HG03139 (cell line): Measurements from ENCODE around the gene COL4A4.
"Not testable (repeated sequence)": the region's sequence is repeated elsewhere in the genome, so short reads cannot be mapped to it uniquely, and the experiment has no call there.

ENCODE experiments used
- ATAC-seq: cut with Tn5 transposase; IDR thresholded peaks from one replicate; pipeline ENCODE4 v1.9.1; 2021; ENCODE audit not compliant: unreplicated experiment

COL4A4 gene

DNA sequence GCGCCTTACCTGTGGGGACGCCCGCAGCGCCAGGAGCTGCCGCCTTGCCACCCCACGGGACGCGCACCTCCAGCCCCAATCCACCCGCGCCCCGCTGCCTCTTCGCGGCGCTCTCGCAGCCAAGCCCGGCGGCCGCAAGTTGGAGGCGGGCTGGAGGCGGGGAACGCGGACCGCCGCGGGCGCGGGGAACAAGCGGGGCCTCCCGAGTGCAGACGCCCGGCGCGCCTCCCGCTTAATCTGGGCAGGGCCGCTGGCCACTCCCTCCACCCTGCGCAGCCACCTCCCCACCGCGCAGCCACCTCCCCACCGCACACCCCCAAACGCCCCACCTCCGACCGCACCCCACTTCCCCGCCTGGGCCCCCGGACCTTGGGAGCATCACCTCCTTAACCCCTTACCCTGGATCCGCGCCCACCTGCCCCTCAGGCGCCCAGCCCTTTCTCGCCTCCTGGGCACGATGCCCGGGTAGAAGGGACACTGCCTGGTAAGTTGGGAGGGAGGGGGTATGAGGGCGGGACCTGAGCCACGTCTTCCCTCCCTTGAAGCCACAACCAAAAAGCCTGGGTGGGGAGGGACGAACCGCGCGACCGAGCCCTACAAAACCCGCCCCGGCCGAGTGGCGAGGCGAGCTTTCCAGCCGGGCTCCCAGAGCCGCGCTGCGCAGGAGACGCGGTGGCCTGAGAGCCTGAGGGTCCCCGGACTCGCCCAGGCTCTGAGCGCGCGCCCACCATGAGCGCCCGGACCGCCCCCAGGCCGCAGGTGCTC is at the start of gene COL4A4, which contains the start of gene COL4A3:
TSS of gene COL4A4 (minus strand) at position 208 of the 765 bp plus-strand sequence. CDS start 16,722 bp downstream, outside the sequence.
TSS of gene COL4A3 (plus strand) at position 627 of the 765 bp plus-strand sequence. CDS start at position 730, 103 bp downstream.
- ATAC-seq, result peak; percentile 41

DNA sequence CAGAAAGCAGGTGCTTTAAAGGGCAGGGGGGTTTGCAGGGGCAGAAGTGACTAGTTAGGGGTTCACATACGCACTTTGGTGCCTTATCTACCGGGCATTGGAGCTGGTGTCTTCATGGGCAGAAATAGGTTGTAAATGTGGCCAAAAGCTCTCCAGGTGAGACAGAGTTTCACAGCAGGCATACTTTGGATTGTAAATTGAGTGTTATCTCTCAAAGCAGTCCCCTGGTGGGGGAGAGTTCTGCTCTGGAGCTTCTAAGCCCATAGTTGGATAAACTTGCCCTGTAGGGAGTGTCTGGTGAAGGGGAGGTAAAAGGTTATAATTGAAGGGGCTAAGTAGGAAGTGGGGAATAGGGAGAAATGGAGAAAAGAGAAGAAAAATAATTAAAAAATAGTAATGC is 43.6 kb upstream of the COL4A4 start:
- ATAC-seq, result no peak

DNA sequence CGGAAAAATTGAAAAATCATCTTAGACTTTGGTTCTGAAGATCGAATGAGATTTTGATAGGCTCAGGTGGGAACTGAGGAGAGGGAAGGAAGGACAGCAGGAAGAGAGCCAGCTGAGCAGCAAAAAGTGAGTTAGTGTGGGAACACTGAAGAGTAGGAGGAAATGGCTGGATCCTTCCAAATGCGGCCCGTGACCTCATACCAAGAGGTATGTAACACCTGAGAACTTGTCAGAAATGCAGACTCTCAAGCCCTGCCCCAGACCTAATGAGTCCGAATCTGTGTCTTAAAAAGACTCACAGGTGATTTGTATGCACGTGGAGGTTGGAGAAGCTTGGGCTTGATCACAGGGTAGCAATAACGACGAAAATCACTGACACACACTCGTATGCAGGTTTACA is 42.4 kb upstream of the COL4A4 start:
- no peak for ATAC-seq

DNA sequence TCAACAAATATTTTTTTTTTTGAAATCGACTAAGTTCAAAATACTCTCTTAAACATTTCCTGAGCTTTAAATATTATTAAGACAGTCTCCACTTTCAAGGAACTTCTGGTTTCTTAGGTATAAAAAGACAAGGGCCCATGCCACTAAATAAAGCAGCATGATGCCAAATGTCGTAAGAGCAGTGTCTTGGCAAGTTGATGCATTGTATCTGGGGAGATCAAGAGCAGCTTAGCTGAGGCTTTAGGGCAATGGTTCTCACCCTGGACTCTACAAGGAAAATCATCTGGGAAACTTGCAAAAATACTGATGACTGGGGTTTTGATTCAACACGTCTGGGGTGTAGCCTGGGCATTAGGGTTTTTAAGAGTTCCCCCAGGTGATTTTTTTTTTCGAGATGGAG is 41.7 kb upstream of the COL4A4 start:
- ATAC-seq, result no peak

DNA sequence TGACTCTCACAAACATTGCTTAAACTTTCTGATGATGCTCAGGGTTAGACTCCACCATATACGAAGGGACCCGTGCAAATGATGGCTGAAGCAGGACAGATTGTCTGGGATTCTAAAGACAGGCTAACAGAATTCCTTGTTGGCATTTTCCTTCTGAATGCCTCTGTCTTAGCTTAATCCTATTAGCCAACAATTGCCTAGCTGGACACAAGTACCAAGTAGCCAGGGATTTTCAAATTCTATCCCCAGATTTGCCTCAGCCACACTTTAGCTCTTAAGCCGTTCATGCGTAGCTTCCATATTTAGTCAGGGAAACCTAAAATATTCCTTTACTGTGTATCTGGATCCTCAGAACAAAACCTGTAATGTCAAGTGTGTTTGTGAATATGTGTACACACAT is 40.4 kb upstream of the COL4A4 start:
- no peak for ATAC-seq

DNA sequence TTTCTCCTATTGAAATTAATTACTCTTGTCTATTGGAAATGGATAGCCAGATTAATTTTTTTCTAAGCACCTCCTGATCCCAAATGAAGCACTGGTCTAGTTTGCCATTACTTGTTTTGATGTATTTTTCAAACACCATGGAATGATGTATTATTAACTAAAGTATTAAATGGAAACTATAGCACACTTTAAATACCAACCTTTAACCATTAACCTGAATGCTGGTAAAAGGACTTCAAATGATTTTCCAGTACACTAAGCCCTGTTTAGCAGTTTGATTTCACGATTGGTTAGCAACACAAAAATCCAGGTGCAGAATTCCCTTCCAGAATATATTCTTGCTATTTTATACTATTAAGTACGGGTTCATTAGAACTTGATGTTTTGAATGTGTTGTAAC is 37.8 kb upstream of the COL4A4 start:
- no peak for ATAC-seq

DNA sequence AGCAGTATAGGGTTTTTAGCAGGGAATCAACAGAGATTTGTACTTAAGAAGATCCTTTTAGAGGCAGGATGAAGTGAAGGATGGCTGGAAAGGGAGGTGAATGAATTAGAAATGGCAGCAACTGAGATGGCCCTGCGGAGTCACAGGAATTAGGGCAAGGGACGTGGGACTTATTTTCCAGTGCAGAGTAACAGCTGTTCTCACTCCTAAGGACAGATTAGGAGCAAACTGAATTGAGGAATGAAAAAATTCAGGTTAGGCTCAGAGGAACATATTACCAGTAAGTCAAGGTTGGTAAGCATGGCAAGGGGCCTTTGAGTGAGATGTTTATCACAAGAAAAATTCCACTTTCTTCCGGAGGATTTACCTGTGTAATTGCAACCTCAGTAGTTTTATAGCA is 34.9 kb upstream of the COL4A4 start:
- no peak for ATAC-seq

DNA sequence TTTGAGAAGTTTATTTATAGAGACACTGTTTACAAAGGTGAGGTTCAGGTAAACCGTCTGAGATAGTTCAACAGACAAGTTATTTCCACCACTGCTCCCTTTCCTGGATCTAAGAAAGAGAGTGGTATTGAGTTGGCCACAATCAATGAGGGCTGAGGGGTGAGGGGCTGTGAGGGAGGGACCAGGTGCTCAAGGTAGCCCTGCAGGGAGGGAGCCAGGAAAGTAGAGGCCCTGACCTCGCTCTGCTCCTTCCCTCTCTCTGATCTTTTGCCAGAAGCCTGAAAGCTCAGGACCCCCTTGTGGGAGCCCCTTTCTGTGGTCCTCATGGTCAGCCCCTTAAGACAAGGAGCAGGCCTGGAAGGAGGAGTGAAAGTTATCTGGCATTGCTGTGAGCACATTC is 30.2 kb upstream of the COL4A4 start:
- no peak for ATAC-seq

DNA sequence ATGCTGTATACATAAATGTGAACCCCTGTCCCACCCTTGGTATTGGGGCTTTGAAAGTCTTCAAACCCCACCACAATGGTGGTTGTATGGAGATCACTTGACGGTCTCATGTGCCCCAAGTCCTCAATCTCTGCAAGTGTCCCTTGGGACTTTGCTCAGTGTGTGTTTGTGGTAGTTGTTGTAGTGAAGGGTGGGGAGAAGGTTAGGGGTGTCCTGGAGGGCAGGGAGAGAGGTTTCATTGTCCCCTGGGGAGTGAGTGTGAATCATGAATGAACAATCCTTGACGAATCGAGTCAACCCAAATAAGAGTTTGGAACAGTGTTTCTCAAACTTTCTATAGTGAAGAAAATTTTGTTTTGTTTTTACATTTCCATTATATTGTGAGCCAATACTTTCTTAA is 28.5 kb upstream of the COL4A4 start:
- ATAC-seq, result no peak

DNA sequence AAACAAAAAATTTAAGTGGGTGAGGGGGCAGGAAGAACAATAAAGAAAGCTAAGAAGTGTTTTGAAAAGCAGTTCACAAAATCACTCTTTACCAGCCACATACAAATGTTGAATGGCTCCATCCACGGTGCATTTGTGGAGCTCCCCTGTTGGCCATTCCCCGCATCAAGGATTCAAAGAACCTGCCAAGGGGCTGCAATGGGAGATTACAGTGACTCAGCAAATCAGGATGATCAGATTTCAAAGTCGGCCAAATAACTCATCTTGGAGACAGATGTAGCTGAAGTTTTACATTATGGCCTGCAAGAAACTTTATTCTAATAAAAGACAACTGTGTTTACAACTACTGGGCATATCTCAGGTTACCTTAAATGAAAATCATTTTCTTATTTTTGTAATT is 27.4 kb upstream of the COL4A4 start:
- no peak for ATAC-seq

DNA sequence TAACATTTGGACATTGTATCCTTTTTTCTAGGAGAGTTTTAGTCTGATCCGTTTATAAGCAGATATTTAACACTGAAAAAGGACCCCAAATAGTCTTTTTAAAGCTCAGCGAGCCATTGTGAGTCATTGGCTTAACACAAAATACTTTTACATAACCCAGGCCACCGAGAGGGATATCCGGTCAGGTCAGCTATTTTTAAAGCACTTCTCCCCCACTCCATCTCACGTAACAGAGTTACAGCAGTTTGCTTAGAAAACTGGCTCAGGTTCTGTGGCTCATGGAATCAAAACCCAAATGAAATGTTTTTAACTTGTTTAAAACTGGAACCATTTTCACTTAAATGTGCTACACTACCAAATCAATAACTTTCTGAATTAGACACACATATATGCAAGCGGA is 24.3 kb upstream of the COL4A4 start:
- no peak for ATAC-seq

DNA sequence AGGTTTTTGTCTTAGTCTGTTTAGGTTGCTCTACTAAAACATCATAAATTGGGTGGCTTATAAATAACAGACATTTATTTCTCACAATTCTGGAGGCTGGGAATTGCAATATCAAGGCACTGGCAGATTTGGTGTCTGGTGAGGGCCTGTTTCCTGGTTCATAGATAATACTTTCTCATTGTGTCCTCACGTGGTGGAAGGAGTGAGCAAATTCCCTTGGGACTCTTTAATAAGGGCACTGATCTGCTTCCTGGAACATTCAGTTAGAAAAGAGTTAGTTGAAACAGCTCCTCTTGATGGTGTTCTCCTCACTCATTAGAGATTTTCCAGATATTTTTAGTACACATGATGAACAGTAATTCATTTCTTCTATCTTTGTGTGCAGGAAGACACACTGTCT is 22.7 kb upstream of the COL4A4 start:
- ATAC-seq, result no peak

DNA sequence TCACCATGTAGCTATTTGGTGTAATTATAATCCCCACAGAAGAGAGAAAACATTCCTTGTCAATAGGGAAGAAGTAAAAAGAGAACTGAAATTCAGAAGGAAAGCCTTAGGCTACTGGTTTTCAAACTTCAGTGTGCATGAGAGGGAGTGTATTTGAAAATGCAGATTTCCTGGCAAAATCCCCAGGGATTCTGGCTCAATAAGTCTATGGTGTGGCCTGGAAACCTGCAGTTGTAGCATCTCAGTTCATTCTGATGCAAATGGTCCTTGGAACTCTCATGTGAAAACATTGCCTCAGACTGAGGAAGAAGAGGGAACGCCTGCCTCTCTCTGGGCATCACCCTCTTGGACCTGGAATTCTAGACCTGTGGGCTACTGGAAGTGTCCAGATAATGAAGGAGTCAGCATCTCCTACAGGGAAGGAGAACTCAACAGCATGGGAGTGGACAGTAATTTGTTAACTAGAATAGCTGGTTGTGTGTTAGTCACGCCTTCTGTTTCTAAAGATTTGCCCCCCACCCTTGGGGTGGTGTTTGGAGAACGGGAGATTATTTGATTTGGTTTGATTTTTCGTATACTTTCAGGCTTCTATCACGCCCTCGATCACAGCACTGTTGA is 21.7 kb upstream of the COL4A4 start:
- no peak for ATAC-seq

DNA sequence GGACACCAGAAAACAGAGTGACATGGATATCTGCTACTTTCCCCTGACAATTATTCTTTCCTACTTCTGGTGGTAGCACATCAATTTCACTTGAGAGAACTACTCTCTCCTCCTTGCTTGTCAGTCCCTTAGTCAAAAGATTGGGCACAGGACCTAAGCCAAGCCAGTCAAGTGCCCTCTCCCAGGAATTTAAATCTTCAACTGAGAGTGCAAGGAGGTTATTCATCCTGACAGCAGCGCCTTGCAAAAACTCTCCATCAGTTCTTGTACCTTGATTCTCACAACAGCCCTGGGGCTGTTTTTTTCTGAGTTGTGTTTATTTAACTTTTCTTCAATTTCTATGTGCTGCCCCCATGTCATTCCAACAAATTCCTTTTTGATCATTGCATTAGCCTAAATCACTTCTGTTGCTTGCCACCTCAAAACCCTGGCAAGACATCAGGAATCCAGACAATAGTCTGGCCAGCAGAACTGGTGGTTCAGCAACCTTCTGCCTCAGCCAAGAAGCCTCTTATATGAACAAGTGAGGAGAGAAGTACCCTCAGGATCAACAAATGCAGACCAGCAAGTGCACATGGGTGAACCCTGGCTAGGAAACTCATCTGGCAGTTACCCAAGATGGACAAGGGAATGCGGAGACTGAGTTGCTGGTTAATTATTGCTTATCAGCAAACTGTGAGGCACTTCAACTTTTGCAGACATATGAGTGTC is 19.8 kb upstream of the COL4A4 start:
- no peak for ATAC-seq

DNA sequence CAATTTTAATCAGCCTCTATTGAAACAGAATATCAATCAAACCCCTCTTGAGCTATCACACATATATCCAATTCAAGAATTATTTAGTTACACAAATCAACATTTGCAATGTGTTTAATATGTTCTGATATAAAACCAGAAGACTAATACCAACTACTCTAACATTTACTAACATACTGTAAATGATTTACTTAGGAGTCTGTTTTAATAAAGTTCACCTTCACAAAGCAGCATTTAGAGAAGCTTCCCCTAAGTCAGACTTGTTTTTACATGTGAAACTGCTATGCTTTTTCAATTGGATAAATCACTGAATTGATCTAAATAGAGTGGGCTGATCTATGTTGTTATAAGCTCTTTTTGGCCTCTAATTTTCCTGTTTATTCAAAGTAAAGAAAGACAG is 18.8 kb upstream of the COL4A4 start:
- ATAC-seq, result no peak

DNA sequence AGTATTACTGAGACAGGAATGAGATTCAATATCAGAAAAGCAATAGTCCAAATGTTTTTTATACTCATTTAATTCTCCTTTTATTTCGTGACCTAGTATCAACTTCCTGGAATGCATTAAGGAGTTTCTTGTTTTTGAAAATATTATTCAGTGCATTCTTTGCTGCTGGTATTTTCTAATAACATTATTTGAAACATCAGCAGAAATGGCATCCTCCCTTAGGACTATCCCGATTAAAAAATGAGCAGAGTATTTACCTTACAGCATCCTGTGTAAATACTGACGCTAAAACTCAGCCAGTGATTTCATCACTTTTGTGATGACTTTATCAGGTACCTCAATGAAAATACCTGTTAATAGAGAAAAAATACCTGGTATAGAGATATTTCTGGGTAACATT is 16.8 kb upstream of the COL4A4 start:
- no peak for ATAC-seq

DNA sequence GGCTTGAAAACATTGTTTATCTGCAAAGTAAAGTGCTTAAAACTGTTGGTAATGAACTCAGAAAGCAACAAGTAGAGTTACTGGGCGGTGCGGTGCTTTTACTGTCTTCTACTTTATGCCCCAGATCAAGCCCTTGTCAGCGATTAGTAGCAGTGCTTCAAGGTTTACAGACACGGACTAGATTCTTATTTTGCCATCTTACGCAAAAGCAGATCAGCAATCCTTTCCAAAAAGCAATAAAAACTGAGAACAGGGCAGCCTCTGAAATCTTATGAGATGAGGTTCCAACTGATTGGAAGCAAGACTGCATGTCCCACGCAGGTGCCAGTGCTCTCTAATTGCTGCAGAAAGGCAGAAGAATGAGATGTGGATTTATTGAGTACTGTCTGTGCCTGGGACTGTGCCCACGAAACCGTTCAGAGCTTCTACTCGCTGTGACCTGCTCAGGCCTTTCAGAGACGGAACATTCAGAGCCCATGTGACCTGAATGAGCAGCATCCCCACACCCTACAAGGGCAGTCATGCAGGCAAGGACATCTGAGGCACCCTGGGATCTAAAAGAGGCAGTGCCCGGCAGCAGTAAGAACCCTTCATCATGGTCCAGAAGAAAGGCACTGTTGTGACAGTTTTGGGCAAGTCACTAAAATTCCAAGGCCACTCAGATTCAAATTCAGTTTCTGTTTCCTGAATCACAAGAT is 16.1 kb upstream of the COL4A4 start:
- ATAC-seq, result no peak

DNA sequence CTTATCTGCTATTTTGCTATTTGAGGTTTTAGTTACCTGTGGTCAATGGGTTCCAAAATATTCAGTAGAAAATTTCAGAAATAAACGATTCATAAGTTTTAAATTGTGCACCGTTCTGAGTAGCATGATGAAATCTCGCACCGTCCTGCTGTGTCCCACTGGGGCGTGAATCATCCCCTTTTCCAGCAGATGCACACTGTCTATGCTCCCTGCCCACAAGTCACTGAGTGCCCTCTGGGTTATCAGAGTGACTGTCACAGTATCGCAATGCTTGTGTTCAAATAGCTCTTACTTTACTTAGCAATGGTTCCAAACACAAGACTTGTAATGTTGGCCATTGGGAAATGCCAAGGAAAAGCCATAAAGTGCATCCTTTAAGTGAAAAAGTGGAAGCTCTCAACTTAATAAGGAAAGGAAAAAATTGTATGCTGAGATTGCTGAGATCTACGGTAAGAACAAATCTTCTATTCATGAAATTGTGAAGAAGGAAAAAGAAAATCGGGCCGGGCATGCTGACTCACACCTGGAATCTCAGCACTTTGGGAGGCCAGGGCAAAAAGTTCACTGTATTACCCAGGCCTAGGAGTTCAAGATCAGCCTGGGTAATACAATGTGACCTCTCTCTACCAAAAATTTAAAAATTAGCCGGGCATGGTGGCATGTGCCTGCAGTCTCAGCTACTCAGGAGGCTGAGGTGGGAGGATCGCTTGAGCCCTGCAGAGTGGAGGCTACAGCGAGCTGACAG is 13.8 kb upstream of the COL4A4 start:
- no peak for ATAC-seq

DNA sequence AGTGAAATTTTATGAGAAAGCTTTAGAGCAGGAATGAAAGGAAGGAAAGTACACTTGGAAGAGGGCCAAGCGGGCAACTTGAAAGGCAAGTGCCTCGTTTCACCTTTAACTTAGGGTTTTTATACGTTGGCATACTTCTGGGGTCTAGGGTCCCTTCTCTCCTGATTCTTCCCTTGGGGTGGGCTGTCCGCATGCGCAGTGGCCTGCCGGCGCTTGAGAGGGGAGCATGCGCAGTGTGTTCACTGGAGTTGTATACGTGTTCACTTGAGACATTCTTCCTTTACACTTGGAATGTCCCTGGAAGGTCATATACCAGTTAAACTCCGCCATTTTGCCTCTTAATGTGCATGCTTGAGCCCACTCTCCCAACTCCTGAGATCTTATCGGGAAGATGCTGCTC is 7.8 kb upstream of the COL4A4 start:
- ATAC-seq, result not testable (repeated sequence)

DNA sequence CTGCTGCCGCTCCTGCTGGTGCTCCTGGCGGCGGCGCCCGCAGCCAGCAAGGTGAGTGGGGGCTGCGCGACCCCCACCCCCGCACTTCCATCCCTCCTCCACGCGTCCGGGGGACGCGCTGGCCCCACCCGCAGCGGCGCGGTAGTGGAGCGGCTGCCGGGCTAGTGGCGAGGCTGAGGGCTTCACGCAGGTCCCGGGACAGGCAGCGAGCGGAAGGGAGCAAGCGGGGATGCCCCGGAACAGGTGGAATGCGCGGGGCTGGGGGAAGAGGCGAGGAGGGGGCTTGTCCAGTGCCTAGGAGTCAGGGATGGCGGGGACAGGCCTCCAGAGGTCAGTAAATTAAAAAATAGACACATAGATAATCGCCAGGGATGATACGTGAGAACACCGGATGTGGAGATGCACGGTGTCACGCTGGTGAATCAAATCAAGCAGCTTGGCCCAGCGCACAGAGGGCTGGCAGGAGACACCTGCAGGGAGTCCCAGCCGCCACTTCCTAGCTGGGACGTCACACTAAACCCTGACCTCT is 822 bp upstream of the COL4A4 start:
- ATAC-seq, result peak; percentile 68
